Measurements from ENCODE around the gene TSPAN9. TPM values are rescaled to one million over a fixed set of nuclear protein-coding genes. Genes with fewer than 3 reads are reported as not detected.
A peak's percentile ranks its signal among the peaks of the same experiment; 100 is the strongest.

The TSPAN9 gene
- total RNA-seq, 1 donor, result 13.0 TPM

DNA sequence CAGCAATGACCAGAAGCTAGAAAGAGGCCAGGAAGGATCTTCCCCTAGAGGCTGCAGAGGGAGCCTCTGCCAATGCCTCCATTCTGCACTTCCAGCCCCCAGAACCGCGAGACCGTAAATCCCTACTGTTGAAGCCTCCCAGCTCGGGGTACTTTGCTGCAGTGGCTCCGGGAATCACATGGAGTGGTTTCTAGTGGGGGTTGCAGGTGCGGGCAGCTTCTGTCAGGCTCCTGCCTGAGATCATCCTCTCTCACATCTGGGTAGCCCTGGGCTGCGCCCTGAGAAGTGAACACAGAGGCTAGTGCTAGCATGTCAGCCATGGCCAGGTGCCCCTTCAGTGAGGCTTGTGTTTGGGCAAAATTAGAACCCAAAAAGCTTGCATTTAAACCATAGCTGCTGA is 67.3 kb downstream of the TSPAN9 start:
- Histone ChIP-seq H4K20me1 (ENCODE audit: insufficient read depth, low read length) (peaks cover 36% of the 10 kb centered on the region), H3K36me3 (ENCODE audit: insufficient read depth, low read length) (no peaks in the 10 kb centered on the region), H3K4me1 (ENCODE audit: insufficient read depth, low read length) (no peaks in the 10 kb centered on the region), H3K27ac (ENCODE audit: low read depth, low read length) (no peak overlapping the region), H3K27me3 (ENCODE audit: insufficient read depth, low read length) (peaks cover 7% of the 10 kb centered on the region), H3K4me2 (ENCODE audit: insufficient read depth, low read length) (no peak overlapping the region), H3K9me3 (ENCODE audit: low read depth, low read length) (no peaks in the 10 kb centered on the region), H3K79me2 (ENCODE audit: insufficient read depth, low read length) (no peaks in the 10 kb centered on the region), H3K4me3 (ENCODE audit: insufficient read depth, low read length) (no peak overlapping the region), H2AFZ (ENCODE audit: low read length) (no peak overlapping the region)
- DNase-seq (ENCODE audit: insufficient read length, low spot score, missing footprints), result peak; percentile 43
- no peak for TF ChIP-seq CTCF (IDR thresholded peaks at IDR 0.05; ENCODE audit: extremely low read depth, low read depth, low read length)

GRCh38 chr12:3145033-3145432 is 67.9 kb downstream of the TSPAN9 start:
- Histone ChIP-seq H3K79me2 (ENCODE audit: insufficient read depth, low read length) (no peaks in the 10 kb centered on the region), H3K4me3 (ENCODE audit: insufficient read depth, low read length) (no peak overlapping the region), H3K36me3 (ENCODE audit: insufficient read depth, low read length) (no peaks in the 10 kb centered on the region), H2AFZ (ENCODE audit: low read length) (no peak overlapping the region), H3K27ac (ENCODE audit: low read depth, low read length) (no peak overlapping the region), H3K4me1 (ENCODE audit: insufficient read depth, low read length) (no peaks in the 10 kb centered on the region), H4K20me1 (ENCODE audit: insufficient read depth, low read length) (peaks cover 38% of the 10 kb centered on the region), H3K4me2 (ENCODE audit: insufficient read depth, low read length) (no peak overlapping the region), H3K27me3 (ENCODE audit: insufficient read depth, low read length) (peaks cover 7% of the 10 kb centered on the region), H3K9me3 (ENCODE audit: low read depth, low read length) (no peaks in the 10 kb centered on the region)
- no peak for TF ChIP-seq CTCF (IDR thresholded peaks at IDR 0.05; ENCODE audit: extremely low read depth, low read depth, low read length)
- no peak for DNase-seq (ENCODE audit: insufficient read length, low spot score, missing footprints)

GRCh38 chr12:3145546-3146310 is 68.5 kb downstream of the TSPAN9 start:
- peaks cover 33% of the 10 kb centered on the region for H4K20me1 ChIP-seq (ENCODE audit: insufficient read depth, low read length)
- no peak for TF ChIP-seq CTCF (IDR thresholded peaks at IDR 0.05; ENCODE audit: extremely low read depth, low read depth, low read length)

DNA sequence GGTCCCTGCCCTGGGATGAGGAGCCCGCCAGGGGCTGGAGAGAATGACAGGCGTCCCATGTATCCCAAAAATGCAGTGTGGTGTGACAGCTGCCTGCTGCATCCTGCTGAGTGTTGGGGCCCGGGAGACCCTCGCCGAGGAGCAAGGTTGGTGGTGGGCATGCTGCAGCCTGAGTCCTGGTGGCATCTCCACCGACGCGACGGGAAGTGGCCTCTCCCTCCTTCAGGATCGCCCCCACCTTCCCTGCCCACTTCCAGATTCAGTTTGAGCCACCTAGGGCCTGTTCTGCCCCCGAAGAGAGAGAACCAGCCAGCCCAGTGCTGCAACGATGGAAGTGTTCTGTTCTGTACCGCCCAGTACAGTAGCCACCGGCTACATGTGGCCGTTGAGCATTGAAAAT is 70.1 kb downstream of the TSPAN9 start:
- Histone ChIP-seq H3K27ac (ENCODE audit: low read depth, low read length) (no peak overlapping the region), H3K36me3 (ENCODE audit: insufficient read depth, low read length) (no peaks in the 10 kb centered on the region), H3K4me2 (ENCODE audit: insufficient read depth, low read length) (no peak overlapping the region), H2AFZ (ENCODE audit: low read length) (no peak overlapping the region), H3K27me3 (ENCODE audit: insufficient read depth, low read length) (peaks cover 7% of the 10 kb centered on the region), H3K9me3 (ENCODE audit: low read depth, low read length) (no peaks in the 10 kb centered on the region), H4K20me1 (ENCODE audit: insufficient read depth, low read length) (peaks cover 28% of the 10 kb centered on the region), H3K4me3 (ENCODE audit: insufficient read depth, low read length) (no peak overlapping the region), H3K79me2 (ENCODE audit: insufficient read depth, low read length) (no peaks in the 10 kb centered on the region), H3K4me1 (ENCODE audit: insufficient read depth, low read length) (peaks cover 21% of the 10 kb centered on the region)
- peak; percentile 72 for DNase-seq (ENCODE audit: insufficient read length, low spot score, missing footprints)
- TF ChIP-seq CTCF (IDR thresholded peaks at IDR 0.05; ENCODE audit: extremely low read depth, low read depth, low read length), result no peak

More at GRCh38 chr12:3145546-3146310, 68.5 kb downstream of the TSPAN9 start:
- no peaks in the 10 kb centered on the region for H3K9me3 ChIP-seq (ENCODE audit: low read depth, low read length)
- DNase-seq (ENCODE audit: insufficient read length, low spot score, missing footprints), result peak; percentile 41
- no peak overlapping the region for H3K27ac ChIP-seq (ENCODE audit: low read depth, low read length)
- H3K36me3 ChIP-seq (ENCODE audit: insufficient read depth, low read length), result no peaks in the 10 kb centered on the region
- H3K4me1 ChIP-seq (ENCODE audit: insufficient read depth, low read length), result peaks cover 6% of the 10 kb centered on the region
- no peak overlapping the region for H3K4me2 ChIP-seq (ENCODE audit: insufficient read depth, low read length)
- H3K4me3 ChIP-seq (ENCODE audit: insufficient read depth, low read length), result no peak overlapping the region
- H3K27me3 ChIP-seq (ENCODE audit: insufficient read depth, low read length), result peaks cover 7% of the 10 kb centered on the region
- H3K79me2 ChIP-seq (ENCODE audit: insufficient read depth, low read length), result no peaks in the 10 kb centered on the region
- no peak overlapping the region for H2AFZ ChIP-seq (ENCODE audit: low read length)

Data from osteoblast (primary cell).